ENCODE measurements around the gene STK39.

DNA sequence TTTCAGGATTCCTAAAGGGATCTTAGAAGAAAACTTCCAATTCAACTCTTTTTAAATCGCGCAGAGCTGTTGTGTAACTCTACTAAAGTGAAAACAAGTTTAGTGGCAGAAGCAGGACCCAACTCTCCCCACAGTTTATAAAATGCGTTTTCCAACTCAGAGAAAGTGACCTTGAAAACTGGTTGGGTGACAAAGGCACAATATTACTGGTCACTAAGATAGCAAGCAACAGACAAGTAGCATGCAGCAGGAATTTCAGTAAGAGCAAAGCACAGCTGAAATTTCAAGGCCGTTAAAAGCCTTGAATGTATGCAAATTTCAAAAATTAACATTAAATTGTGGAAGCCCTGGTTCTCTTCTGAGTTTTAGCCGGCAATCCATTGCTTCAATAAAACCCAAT, 66.9 kb downstream of the STK39 start:
- TF ChIP-seq, protein P1, sequence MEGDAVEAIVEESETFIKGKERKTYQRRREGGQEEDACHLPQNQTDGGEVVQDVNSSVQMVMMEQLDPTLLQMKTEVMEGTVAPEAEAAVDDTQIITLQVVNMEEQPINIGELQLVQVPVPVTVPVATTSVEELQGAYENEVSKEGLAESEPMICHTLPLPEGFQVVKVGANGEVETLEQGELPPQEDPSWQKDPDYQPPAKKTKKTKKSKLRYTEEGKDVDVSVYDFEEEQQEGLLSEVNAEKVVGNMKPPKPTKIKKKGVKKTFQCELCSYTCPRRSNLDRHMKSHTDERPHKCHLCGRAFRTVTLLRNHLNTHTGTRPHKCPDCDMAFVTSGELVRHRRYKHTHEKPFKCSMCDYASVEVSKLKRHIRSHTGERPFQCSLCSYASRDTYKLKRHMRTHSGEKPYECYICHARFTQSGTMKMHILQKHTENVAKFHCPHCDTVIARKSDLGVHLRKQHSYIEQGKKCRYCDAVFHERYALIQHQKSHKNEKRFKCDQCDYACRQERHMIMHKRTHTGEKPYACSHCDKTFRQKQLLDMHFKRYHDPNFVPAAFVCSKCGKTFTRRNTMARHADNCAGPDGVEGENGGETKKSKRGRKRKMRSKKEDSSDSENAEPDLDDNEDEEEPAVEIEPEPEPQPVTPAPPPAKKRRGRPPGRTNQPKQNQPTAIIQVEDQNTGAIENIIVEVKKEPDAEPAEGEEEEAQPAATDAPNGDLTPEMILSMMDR (IDR thresholded peaks at IDR 0.05; ENCODE audit: poor library complexity, severe bottlenecking), result no peak
- TF ChIP-seq POLR2AphosphoS5 (IDR thresholded peaks at IDR 0.05), result no peak
- TF ChIP-seq TAF1 (IDR thresholded peaks at IDR 0.05; ENCODE audit: low read depth), result no peak
- no peak for TF ChIP-seq EZH2 (IDR thresholded peaks at IDR 0.05; ENCODE audit: borderline replicate concordance, insufficient read depth, low read length, poor library complexity, severe bottlenecking)
- TF ChIP-seq, protein P2, sequence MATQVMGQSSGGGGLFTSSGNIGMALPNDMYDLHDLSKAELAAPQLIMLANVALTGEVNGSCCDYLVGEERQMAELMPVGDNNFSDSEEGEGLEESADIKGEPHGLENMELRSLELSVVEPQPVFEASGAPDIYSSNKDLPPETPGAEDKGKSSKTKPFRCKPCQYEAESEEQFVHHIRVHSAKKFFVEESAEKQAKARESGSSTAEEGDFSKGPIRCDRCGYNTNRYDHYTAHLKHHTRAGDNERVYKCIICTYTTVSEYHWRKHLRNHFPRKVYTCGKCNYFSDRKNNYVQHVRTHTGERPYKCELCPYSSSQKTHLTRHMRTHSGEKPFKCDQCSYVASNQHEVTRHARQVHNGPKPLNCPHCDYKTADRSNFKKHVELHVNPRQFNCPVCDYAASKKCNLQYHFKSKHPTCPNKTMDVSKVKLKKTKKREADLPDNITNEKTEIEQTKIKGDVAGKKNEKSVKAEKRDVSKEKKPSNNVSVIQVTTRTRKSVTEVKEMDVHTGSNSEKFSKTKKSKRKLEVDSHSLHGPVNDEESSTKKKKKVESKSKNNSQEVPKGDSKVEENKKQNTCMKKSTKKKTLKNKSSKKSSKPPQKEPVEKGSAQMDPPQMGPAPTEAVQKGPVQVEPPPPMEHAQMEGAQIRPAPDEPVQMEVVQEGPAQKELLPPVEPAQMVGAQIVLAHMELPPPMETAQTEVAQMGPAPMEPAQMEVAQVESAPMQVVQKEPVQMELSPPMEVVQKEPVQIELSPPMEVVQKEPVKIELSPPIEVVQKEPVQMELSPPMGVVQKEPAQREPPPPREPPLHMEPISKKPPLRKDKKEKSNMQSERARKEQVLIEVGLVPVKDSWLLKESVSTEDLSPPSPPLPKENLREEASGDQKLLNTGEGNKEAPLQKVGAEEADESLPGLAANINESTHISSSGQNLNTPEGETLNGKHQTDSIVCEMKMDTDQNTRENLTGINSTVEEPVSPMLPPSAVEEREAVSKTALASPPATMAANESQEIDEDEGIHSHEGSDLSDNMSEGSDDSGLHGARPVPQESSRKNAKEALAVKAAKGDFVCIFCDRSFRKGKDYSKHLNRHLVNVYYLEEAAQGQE (IDR thresholded peaks at IDR 0.05; ENCODE audit: borderline replicate concordance), result no peak
- no peak for TF ChIP-seq EP300 (conservative IDR thresholded peaks at IDR 0.05; ENCODE audit: poor library complexity, severe bottlenecking)
- no peak for TF ChIP-seq SMC3 (conservative IDR thresholded peaks at IDR 0.05; ENCODE audit: poor library complexity)
- no peak for TF ChIP-seq MXI1 (conservative IDR thresholded peaks at IDR 0.05; ENCODE audit: poor library complexity, severe bottlenecking)
- TF ChIP-seq RAD21 (conservative IDR thresholded peaks at IDR 0.05), result no peak
